ENCODE results near the gene CERS5.
A peak's percentile ranks its signal among the peaks of the same experiment; 100 is the strongest.

CERS5 gene

DNA sequence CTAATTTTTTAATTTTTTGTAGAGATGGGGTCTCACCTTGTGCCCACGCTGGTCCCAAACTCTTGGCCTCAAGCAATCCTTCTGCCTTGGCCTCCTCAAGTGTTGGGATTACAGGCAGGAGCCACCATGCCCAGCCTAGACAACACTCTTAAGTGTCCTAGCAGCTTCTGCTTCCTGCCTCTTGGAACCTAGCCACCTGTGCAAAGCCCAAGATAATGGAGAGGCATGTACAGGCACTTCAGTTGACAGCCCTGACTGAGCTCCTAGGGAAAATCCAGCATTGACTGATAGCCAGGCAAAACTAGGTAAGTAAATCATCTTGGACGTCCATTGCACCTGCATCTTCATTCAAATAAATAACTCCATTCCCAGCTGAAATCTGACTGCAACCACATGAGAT lies 39.6 kb downstream of the CERS5 start:
- no peak for DNase-seq (ENCODE audit: low spot score)

GRCh38 chr12:50123203-50123602 lies 44.0 kb downstream of the CERS5 start:
- no peak for DNase-seq (ENCODE audit: low spot score)

DNA sequence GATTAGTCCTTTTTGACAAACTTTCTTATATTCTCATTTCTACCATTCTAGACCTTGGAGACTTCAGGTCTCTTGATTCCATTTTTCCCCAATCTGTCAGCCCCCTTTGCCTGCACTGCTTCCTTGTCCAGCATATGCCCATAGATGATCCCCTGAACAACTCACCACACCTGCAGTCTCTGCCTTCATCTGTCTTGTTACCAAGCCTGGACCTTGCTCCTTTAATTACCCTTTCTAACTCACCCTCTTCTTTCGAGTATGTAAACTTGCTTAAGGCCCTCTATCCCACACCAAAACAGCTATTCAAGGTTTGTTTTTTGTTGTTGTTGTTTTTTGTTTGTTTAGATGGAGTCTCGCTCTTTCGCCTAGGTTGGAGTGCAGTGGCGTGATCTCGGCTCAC lies 45.5 kb downstream of the CERS5 start:
- DNase-seq (ENCODE audit: low spot score) = no peak

- no peak for DNase-seq (ENCODE audit: low spot score)
Measured at GRCh38 chr12:50120953-50121352, 46.2 kb downstream of the CERS5 start.

DNA sequence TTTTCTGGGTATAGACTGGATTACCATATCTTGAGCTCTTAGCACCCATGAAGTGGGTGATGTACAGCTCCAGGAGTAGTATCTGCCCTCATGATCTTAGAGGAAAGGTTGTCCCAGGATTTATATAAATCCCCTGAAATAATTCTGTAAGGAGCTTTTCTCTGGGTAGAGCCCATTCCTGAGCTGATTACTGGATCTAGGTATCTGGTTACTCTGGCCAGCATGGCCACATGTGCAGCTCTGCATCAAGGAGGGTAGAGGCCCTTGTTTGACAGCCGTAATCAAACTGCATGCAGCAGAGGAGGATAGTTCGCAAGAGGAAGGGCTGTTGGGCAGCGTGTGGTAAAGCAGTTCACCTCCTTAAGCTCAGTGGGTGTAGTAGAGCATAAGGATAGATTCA lies 46.6 kb downstream of the CERS5 start:
- DNase-seq (ENCODE audit: low spot score) = no peak

DNA sequence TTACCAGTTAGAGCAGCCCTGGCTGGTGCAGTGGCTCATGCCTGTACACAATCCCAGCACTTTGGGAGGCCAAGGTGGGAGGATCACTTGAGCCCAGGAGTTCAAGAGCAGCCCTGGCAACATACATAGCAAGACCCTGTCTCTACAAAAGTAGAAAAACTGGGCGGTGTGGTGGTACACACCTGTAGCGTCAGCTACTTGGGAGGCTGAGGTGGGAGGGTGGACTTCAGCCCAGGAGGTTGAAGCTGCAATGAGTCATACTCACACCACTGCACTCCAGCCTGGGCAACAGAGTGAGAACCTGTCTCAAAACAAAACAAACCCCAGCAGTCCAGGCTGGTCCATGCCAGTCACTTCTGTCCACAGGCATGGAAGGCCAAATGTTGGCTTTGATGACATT lies 47.8 kb downstream of the CERS5 start:
- DNase-seq (ENCODE audit: low spot score) = no peak

DNA sequence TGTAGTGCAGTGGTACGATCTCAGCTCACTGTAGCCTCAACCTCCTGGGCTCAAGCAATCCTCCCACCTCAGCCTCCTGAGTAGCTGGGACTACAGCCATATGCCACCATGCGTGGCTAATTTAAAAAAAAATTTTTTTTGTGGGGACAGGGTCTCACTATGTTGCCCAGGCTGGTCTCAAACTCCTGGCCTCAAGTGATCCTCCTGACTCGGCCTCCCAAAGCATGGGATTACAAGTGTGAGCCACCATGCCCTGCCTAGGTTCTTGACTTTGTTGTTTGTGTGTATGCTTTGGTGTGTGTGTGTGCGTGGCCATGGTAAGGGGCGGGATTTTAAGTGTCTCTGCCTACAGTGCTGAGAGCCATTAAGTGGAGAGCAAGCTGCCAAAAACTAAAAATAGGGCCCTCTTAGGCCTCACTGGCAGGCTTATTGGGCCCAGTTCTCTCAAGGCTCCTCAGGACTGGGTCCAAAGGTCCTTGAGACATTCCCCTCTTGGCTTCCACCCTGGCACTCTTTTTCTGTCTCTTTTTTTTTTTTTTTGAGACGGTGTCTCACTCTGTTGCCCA lies 50.0 kb downstream of the CERS5 start:
- DNase-seq (ENCODE audit: low spot score) = no peak

- peak; percentile 55 for DNase-seq (ENCODE audit: low spot score)
Measured at GRCh38 chr12:50112456-50113218, 54.5 kb downstream of the CERS5 start.

DNA sequence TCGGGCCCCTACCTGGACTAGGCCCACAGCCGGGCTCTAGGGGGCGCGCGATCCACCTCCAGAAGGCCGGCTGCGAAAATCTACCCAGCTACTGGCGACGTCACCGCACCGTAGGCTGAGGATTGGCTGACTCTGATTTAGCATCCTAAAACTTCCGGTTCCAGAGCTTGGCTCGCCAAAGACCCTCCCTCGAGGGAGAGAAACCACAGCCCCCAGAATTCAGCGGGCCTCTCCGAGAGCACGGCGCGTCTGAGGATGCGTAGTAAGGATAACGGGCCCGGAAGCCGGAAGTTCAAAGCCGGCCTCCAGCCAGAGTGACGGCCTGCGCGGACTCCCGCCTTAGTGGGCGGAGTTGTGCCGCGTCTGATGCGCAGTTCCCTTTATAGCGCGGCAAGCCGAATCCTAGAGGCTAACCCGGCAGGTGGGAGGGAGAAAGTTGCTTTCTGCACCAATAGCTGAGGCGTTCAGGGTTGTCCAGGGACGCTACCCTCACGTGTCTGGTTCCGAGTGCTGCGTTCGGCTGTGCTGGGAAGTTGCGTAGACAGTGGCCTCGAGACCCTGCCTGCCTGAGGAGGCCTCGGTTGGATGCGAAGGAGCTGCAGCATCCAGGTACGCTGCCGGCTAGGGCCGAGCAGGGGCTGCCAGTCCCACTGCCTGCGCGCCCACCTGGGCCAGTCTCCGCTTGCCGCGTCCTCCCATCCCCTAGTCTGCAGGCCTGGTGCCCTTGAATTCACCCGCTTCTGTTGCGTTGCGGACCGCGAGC lies 55.3 kb downstream of the CERS5 start, which contains the start of gene COX14:
Gene COX14 (plus strand): TSS at position 544 of the 763 bp plus-strand sequence. CDS start 7,808 bp downstream, outside the sequence.
- DNase-seq (ENCODE audit: low spot score) = peak; percentile 99

DNA sequence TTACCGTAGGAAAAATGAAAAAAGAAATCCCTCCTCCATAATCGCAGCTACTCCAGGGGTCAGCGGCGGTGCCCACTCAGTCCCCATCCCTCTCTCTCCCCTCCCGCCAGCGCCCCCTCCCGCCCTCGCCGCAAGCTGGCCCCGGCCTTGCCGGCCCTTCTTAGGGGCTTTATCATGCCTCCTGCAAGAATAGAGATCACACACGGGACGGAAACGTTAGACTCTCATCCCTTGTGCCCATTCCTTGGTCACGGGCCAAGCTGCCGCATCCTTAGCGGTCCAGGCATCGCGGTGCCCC lies 55.8 kb downstream of the CERS5 start:
- DNase-seq (ENCODE audit: low spot score) = no peak

DNA sequence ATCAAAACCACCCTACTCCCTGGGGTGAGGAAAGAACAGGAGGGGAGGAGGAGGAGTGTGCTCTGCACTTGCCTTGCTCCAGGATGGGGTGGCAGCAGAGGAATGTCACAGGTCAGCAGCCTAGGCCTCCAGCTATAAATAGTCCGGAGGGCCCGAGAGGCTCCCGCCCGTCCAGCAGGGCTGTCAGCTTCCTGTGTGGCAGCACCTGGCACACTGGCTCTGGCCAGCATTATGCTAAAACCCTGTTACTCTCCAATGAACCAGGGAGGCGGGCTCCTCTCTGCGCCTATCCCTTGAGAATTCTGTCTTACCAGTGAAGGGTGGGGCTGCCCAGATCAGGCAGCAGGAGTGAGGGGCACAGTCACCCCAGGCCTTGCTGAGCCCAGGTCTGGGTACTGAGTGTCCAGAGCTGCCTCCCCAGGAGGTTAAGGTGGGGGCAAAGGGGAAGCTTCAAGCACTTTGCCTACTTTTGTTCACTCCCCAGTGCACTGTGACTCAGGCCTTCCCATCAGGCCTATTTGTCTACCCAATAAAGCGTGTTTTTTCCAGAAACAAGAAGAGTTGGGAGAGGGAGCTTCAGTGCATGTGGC lies 56.3 kb downstream of the CERS5 start:
- peak; percentile 18 for DNase-seq (ENCODE audit: low spot score)

DNA sequence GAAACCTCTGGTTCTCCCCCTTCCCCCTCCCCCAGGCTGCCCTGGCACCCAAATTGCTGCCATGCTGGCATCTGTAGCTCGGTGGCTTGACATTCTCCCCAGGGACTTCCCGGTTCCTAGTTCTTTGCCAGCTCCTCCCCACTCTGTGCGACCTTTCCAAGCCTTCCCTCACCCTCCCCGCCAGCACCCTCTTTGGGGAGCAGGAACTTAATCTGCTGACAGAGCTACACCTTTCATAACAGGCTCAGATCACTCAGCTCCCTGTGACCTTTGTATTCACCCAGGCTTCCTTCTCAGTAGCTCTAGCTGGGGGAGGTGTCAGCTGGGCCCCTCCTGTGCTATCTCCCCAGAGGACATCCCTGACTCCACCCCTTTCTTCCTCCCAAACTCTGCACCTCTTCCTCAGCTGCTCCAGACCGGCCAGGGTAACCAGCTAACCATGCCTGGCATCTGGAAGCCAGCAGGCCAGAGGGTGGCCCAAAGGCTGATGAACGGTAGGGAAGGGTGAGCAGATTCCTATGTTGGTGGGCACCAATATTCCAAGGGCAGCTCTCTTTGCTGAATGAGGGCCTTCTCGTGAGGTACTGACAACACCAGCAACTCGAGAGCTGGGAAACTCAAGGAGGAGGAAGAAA lies 56.9 kb downstream of the CERS5 start:
- DNase-seq (ENCODE audit: low spot score) = no peak

DNA sequence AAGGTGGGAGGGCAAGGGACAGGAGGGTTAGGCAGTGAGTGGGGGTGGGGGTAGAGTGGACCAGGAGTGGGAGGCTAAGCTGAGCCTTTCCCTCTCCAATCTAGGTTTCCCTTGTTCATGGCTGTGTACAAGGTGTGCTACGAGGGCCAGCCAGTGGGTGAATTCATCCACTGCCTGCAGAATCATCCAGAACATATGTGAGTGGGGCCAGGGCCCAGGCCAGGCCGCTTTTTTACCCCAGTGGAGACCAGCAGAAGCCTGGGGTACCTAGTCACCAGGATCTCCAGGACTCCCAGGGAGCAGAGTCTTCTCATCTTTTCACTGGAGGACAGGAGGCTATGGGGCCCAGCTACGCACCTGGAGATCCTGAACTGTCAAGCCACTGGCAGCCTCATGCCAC lies 57.9 kb downstream of the CERS5 start:
- no peak for DNase-seq (ENCODE audit: low spot score)

DNA sequence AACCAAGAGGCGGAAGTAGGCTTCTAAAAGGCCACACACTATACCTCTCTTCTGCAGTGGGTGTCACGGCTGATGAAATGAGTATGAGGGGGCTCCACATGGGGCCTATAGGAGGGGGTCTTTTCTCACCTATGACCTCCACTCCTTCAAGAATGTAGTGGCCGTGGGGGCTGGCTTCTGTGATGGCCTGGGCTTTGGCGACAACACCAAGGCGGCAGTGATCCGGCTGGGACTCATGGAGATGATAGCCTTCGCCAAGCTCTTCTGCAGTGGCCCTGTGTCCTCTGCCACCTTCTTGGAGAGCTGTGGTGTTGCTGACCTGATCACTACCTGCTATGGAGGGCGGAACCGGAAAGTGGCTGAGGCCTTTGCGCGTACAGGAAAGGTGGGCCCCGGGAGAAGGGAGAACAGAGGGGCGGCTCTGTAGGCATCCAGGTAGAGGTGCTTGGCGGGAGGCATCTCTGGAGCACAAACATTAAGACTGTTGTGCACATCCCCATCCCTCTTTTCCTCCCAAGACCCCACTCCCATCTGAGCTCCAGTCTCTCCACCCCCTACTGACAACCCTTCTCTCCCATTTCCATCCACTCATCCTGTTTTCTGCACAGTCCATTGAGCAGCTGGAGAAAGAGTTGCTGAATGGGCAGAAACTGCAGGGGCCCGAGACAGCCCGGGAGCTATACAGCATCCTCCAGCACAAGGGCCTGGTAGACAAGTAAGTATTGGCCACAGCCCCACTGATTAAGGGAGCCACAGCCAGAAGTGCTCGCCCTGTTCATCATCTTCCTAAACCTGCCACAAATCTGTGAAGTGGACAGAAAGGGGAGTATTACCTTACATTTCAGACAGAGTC lies 59.5 kb downstream of the CERS5 start:
- no peak for DNase-seq (ENCODE audit: low spot score)

DNA sequence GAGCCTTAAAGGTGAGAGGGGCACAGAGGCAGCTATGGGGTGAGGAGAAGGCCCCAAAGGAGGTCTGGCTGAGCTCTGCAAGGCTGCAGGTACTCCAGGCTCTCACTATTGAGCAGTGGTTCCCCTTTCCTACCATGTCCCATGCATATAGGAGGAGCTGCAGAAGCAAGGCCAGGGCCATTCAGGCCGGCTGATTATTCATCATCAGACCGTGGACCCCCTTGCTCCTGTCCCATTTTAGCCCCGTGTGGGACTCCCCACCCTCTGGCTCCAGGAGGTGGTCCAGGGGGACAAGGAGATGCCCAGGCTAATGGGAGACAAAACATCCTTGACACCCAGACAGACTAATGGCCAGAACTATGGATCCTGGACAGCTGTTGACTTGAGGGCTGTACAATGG lies 60.3 kb downstream of the CERS5 start:
- DNase-seq (ENCODE audit: low spot score) = no peak

GRCh38 chr12:50105913-50106450 lies 61.2 kb downstream of the CERS5 start:
- DNase-seq (ENCODE audit: low spot score) = no peak

GRCh38 chr12:50104417-50105366 lies 62.5 kb downstream of the CERS5 start:
- no peak for DNase-seq (ENCODE audit: low spot score)

DNA sequence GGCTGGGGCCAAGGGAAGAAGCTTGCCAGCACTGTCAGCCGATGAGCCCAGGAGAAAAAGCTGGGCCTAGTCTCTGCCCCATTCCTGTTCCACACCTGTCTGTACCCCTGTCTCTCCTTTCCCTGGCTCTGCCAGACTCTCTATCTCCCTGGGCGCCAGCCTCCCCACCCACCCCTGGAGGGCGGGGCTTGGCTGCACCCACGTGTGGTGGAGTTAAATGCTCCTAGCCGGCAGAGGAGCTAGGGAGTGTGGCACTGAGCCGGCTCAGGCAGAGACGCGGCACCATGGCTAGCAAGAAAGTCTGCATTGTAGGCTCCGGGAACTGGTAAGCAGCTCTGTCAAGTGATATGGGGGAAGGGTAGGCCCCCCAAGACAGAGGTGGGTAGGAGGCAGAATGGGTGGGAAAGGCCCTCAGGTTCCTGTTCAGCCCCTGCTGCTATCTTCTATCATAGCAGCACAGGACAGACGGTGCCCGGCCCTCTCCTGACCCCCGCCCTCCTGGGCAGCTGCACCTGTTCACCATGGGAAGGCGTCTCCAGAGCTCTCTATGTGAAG lies 63.3 kb downstream of the CERS5 start, which contains the start of gene GPD1:
Gene GPD1 (plus strand): TSS at position 242 of the 555 bp plus-strand sequence. CDS start 43 bp downstream, at position 285.
- peak; percentile 70 for DNase-seq (ENCODE audit: low spot score)

DNA sequence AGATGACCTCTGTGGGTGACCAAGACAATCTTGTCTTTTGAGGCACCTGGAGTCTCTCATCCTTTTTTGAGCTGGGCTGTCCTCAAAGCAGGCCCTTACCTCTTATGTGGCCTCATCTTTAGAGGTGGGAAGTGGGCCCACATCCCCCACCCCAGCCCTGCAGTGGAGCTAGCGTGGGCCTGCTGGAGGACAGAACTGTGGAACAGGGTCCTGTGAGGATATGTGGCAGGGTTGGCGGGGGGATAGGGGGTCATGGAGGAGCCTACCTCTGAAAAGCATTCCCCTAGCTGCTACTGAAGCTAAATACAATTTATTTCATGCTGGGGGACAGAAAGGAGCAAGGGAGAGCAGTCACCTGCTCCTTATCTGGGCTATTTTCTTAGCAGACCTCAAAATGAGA lies 63.8 kb downstream of the CERS5 start:
- no peak for DNase-seq (ENCODE audit: low spot score)

Measured in AG08395 (cell line).